Measurements from ENCODE around the gene NAP1L1.

The NAP1L1 gene

GRCh38 chr12:76083904-76084862, at the start of gene NAP1L1:
Gene NAP1L1 (minus strand): TSS chr12:76084685. CDS start chr12:76074219, 10,466 bp downstream.
- DNase-seq (ENCODE audit: low read depth, low spot score): peak; percentile 99

DNA sequence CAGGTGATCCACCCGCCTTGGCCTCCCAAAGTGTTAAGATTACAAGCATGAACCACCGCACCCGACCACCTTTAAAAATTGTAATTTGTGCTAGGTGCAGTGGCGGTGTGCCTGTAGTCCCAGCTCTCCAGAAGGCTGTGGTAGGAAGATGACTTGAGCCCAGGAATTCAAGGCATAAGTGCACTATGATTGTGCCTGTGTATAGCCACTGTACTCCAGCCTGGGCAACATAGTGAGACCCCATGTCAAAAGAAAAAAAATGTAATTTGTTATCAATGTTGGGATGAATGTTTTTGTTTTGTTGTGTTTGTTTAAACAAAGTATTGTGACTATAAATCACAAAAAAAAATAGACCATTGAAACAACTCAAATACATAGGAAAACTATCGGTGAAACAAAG, 43.1 kb upstream of the NAP1L1 start:
- no peak for DNase-seq (ENCODE audit: low read depth, low spot score)

DNA sequence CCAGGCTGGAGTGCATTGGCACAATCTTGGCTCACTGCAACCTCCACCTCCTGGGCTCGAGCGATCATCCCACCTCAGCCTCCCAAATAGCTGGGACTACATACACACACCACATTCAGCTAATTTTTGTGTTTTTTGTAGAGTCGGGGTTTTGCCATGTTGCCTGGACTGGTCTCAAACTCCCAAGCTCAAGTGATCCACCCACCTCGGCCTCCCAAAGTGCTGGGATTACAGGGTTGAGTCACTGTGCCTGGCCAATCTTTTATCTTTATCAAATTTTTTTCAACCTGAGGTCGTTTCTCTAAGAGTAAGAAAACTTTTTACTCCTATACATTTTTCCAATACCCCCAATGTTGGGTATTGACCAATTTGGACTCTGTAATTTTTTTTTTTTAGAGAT, 40.0 kb upstream of the NAP1L1 start:
- no peak for DNase-seq (ENCODE audit: low read depth, low spot score)

DNA sequence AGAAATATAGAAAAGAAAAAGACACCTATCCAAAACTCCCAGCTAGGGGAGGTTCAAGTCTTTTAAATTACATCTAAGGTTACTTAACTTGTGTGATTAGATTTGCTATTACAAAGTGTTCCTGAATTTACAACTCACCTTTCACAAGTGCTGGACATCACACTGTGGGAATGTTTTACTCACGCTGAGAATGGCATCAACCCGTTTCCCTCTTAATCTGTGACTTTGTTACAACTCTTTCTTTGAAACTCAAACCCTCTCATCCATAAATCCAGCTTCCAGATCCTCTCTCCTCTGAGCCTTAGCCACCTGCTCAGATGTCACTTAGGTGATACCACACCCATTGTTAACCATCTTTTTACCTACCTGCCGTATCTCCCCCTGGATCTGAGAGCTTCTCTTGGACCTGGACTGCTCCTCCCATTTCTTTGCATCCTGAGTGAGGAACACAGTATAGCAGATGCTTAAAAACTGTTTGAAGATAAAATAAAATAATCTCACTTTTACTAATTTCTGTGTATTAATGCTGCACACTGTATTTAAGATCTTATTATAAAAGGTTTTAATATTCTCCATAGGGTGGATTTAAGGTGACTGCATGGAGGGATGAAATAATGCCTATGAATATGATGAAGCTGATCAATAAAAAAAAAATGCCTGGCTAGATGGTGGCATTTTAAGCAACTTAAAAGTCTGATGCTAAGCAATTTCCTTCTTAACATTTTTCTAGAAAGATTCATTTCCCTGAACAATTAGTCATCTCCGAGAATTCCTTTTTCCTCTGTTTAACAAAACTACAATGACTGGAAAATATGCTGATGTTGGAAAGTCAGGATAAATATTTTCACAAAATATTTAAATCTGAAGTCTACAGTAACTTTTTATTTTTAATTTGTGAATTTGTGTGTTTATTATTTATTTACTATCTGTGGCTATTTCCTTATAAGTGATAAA, 39.1 kb upstream of the NAP1L1 start:
- DNase-seq (ENCODE audit: low read depth, low spot score): peak; percentile 29

DNA sequence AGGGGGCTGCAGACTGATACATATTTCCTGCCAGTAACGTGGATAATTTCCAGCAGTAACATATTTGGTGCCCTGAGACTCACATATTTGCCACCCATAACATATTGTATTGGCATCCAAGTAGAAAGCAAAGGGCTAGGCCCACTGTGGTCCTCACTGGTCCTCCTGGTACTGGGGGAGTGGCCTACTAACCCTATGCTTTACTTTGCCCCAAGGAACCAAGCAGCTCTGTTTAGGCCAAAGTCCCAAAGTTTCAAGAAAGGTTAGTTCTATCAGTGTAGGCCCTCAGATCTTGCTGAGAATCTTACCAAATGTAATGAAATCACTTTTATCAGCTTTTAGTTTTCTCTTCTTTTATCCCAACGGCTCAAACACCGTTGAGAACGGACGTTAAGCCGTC, 35.4 kb upstream of the NAP1L1 start:
- no peak for DNase-seq (ENCODE audit: low read depth, low spot score)

- DNase-seq (ENCODE audit: low read depth, low spot score): no peak
Measured at GRCh38 chr12:76117751-76118150, 33.3 kb upstream of the NAP1L1 start.

GRCh38 chr12:76117067-76117691, 32.7 kb upstream of the NAP1L1 start:
- no peak for DNase-seq (ENCODE audit: low read depth, low spot score)

- DNase-seq (ENCODE audit: low read depth, low spot score): no peak
Measured at GRCh38 chr12:76113800-76114757, 29.6 kb upstream of the NAP1L1 start.

DNA sequence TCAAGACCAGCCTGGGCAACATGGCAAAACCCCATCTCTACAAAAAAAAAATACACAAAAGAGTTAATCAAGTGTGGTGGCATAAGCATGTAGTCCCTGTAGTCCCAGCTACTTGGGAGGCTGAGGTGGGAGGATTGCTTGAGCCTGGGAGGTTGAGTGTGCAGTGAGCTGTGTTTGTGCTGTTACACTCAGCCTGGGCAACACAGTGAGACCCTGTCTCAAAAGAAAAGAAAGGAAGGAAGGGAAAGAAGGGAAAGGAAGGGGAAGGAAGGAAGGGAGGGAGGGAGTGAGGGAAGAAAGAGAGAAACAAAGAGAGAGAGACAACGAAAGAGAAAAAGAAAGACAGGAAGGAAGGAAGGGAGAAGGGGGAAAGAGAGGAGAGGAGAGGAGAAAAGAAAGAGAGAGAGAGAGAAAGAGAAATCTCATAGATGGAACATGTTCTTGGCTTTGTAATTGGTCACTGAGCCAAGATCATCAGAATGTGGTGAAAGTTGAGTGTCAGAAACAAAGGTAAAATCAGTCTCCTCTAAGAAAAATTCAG, 26.8 kb upstream of the NAP1L1 start:
- DNase-seq (ENCODE audit: low read depth, low spot score): no peak

- DNase-seq (ENCODE audit: low read depth, low spot score): no peak
Measured at GRCh38 chr12:76109879-76110278, 25.4 kb upstream of the NAP1L1 start.

- no peak for DNase-seq (ENCODE audit: low read depth, low spot score)
Measured at GRCh38 chr12:76108356-76108755, 23.9 kb upstream of the NAP1L1 start.

DNA sequence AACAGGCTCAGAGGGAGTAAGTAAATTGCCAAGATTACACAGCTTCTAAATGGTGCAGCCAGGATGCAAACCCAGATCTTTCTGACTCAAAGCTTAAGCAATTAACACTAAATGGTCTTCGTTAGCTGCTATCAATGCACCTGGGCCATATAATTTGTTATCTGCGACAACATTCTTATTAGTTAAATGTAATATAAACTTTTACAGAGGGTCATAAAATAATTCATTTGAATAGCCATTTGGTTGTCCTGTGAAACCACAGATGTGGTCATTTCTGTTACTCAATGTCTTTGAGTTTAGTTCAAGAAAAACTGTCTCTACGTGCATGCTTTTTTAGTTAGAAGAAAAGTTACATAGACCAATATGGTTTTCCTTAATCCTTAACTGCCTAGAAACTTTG, 22.1 kb upstream of the NAP1L1 start:
- DNase-seq (ENCODE audit: low read depth, low spot score): peak; percentile 26

DNA sequence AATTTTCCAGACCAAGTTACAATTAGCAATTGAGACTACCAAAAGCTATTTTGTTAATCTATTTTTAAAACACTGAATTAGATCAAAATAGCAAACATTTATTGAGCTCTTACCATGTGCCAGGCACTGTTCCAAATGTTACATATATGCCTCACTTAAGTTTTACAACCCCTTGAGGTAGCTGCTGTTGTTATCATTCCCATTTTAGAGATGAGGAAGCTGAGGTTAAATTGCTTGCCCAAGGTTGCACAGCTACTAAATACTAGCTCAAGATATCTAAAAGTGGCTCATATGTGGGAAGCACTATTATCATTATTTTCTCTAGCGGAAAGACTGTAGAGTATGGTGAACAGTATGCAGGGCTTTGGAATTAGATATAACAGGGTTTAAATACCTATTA, 19.5 kb upstream of the NAP1L1 start:
- DNase-seq (ENCODE audit: low read depth, low spot score): no peak

- no peak for DNase-seq (ENCODE audit: low read depth, low spot score)
Measured at GRCh38 chr12:76101739-76102385, 17.4 kb upstream of the NAP1L1 start.

DNA sequence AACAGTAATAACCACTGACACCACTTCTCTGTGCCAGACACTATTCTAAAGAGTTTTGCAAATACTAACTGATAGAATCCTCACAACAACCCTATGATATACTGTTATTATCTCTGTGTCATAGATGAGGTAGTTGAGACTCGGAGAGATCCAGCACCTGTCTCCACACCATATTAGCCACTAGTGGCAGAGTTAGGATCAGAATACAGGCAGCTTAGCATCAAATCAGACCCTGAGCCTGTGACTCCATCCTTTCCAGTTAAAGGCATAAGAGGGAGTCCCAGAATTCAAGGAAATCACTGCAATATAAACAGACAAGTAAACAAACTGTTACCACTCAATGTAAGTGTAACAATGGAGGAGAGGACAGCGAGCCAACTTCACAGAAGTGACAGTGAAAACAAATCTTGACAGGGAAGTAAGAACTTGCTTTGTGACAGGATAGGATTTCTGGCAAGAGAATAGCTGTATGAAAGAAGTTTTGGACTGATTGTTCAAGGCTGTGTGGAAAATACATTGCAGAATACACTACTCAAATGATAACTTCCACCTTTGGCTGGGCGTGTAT, 11.7 kb upstream of the NAP1L1 start:
- DNase-seq (ENCODE audit: low read depth, low spot score): no peak

- DNase-seq (ENCODE audit: low read depth, low spot score): no peak
Measured at GRCh38 chr12:76094754-76095153, 10.3 kb upstream of the NAP1L1 start.

DNA sequence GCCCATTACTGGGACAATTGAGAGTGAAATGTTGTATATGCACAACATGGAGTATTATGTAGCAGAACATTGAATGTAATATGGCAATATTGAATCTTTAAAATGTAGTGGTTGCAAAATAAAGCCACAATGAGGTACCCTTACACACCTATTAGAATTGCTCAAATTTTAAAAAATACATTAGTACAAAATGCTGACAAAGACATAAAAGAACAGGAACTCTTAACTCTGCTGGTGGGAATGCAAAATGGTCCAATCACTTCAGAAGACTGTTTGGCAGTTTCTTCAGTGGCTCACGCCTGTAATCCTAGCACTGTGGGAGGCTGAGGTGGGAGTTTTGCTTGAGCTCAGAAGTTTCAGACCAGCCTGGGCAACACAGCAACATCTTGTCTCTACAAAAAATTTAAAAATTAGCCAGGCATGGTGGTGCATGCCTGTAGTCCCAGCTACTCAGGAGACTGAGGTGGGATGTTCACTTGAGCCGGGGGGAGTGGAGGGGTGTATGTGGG, 6.8 kb upstream of the NAP1L1 start:
- DNase-seq (ENCODE audit: low read depth, low spot score): no peak

DNA sequence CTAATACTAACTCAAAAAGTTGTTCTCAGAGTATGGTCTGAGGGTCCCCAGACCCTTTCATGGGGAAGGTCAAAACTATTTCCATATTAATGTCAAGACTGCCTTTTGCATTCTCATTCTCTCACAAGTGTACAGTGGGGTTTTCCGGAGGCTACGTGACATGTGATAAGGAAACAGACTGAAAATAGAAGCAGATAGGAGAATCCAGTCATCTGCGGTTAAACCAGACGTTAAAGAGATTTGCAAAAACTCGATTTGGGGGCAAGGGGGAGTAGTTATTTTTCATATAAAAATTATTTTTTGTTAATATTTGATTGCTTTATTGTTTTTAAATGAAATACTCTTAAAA, 1.0 kb upstream of the NAP1L1 start:
- DNase-seq (ENCODE audit: low read depth, low spot score): no peak

- DNase-seq (ENCODE audit: low read depth, low spot score): peak; percentile 94
Measured at GRCh38 chr12:76084863-76085519, 506 bp upstream of the NAP1L1 start.
